ENCODE data around the gene KCNIP4. TPM values are rescaled to one million over a fixed set of nuclear protein-coding genes. Genes with fewer than 3 reads are reported as not detected.
"Not testable (repeated sequence)": the region's sequence is repeated elsewhere in the genome, so short reads cannot be mapped to it uniquely, and the experiment has no call there.

The KCNIP4 gene
- total RNA-seq, 1 donor from 2014 or later: not detected

- DNase-seq: peak; percentile 54
Observed at GRCh38 chr4:20832826-20833225, 1115.7 kb downstream of the KCNIP4 start.

DNA sequence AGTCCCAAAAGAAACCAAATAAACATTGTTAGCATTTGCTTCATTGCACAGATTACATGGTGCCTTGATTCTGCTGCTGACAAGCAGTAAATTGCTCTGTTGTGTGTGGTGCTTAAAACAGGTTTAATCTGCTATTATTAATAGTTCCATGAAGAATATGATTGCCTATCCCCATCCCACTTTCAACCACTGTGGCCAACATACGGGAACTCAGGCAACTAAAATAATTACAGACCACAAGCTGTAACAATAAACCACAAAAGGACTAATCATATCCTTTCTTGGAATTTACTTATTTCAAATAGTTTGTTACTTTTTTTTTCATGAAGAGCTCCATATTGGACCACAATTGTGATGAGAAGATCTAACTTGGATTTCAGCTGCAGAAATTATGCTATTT is 1116.8 kb downstream of the KCNIP4 start:
- DNase-seq: no peak

GRCh38 chr4:20829617-20830357 is 1118.8 kb downstream of the KCNIP4 start:
- DNase-seq: peak; percentile 59

DNA sequence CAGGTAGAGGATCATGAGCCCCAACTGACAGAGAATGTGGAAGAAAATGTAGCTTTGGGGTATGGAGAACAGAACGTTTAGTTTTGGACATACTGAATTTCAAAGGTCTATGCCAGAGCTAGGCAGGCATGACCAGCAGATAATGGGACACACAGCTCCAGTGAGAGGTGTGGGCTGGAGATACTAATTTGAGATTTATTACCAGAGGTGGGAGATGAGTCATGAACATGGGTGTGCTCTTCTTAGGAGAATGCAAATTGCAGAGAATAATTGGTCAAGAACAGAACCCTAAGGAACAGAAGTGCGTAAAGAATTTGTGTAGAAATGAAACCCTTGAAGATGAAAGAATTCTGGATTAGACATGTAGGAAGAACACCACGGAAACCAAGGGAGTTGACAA is 1123.1 kb downstream of the KCNIP4 start:
- DNase-seq: no peak

DNA sequence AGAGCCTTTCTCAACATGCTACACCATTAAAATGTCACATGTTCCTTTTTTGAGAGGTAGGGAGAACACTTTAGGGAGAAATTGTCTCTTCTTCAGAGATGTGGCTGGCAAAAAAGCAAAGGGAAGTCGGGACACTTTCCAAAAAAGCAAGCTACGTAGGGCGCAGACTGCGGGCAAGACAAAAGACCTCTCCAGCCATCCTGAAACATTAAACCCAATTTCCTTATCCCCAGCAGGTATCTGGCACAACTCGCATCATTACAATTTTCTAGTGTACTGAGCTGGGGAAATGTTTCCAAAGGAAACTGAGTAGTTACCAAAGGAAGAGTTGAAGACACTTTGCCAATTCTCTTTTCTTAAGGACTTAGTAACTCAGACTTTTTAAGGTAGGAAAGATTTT is 1132.3 kb downstream of the KCNIP4 start:
- DNase-seq: no peak

DNA sequence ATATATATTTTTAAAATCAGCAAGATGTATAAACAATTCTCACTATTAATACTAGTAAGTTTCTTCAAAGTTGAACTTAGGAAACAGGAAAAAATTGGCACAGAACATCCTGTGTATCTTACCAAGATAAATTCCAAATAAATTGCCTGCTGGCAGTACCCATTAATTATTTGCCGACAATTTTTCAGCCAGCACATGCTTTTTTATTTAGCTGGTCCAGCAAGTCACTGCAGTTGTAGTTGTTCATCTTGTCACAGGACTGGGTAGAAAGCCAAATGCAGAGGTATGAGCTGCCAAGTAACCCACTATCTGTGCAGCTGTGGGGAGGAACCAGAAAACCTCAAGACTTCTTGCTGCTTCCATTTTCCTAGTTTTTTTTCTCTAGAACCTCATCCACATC is 1134.9 kb downstream of the KCNIP4 start:
- DNase-seq: no peak

GRCh38 chr4:20809812-20810211 is 1138.8 kb downstream of the KCNIP4 start:
- no peak for DNase-seq

DNA sequence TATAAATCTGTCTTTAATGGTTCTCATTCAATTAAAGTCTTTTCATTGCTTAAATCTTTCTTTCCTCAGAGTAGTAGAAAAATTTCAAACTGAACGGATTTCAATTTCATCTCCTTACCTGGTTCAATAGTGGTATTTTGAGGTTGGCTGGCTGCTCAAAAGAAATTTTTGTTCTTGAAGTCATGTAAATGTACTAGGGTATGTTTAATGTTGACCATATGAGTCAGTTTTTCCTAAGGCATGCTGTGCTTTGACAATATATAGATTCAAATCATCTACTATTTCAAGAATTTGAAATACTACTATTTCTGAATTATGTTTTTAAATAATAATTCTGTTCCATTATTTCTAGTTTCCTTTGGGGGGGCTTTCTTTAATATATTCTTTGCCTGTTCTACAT is 1142.9 kb downstream of the KCNIP4 start:
- DNase-seq: no peak

- DNase-seq: no peak
Observed at GRCh38 chr4:20787940-20788665, 1160.5 kb downstream of the KCNIP4 start.

- not testable (repeated sequence) for DNase-seq
Observed at GRCh38 chr4:20783134-20783533, 1165.4 kb downstream of the KCNIP4 start.

- DNase-seq: peak; percentile 70
Observed at GRCh38 chr4:20778896-20779295, 1169.7 kb downstream of the KCNIP4 start.

- peak; percentile 89 for DNase-seq
Observed at GRCh38 chr4:20773144-20773997, 1175.2 kb downstream of the KCNIP4 start.

DNA sequence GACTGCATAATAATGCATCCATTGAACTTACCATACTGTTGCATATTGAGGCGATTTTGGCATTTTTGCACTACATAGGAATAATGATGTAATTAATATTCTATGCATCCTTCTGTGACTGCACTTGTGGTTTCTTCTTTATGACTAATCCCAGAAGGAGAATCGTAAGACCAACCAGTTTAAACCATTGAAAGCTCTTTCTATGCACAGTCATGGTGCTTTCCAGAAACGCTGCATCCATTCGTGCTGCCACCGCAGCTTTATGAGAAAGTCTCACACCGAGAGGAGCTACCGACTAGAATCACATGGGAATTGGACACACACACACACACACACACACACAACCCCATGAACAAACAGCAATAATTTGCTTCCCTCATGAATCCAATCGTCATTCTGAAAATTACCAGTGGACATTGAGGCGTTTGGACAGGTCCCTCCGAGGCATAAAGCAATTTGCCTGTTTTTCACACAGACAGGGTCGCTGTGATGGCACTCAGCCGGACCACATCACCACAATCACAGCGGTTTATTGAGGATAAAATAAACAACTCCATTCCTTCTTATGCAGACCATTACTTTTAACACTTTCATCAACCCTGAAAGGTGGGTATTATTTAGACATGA is 1184.1 kb downstream of the KCNIP4 start:
- DNase-seq: no peak

DNA sequence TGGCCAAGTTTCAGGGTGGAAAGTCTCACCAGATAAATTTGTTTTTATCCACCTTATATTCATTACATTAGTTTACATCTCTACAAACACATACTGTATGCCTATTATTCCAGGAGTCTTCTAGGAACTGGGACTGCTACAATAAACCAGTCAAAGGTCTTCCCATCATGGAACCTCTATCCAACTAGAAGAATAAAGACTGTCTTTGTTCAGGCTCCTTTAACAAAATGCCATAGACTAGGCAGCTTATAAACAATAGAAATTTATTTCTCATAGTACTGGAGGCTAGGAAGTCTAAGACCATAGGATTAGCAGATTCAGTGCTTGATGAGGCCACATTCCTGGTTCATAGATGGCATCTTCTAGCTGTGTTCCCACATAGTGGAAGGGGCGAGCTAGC is 1186.7 kb downstream of the KCNIP4 start:
- no peak for DNase-seq

GRCh38 chr4:20761382-20761781 is 1187.2 kb downstream of the KCNIP4 start:
- no peak for DNase-seq

- no peak for DNase-seq
Observed at GRCh38 chr4:20760053-20760452, 1188.5 kb downstream of the KCNIP4 start.

- no peak for DNase-seq
Observed at GRCh38 chr4:20754036-20754435, 1194.5 kb downstream of the KCNIP4 start.

GRCh38 chr4:20752641-20753040 is 1195.9 kb downstream of the KCNIP4 start:
- no peak for DNase-seq

GRCh38 chr4:20746000-20746399 is 1202.6 kb downstream of the KCNIP4 start:
- DNase-seq: not testable (repeated sequence)

DNA sequence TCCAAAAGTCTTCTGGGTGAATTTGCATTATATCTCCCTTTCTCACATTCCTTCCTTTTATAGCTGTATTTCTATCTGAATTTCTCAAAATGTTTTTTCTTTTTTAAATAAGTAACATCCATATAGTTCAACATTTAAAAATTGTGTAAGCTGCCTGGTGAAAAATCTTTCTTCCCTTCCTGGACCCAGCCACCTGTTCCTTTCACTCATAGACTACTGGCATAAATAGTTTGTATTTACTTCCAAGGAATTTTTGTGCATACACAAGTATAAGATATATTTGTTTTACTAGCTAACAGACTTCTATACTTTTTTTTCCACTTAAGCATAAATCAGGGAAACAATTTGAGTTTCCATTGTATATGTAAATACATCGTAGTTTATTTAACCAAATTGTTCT is 1212.6 kb downstream of the KCNIP4 start:
- no peak for DNase-seq

GRCh38 chr4:20724915-20725314 is 1223.7 kb downstream of the KCNIP4 start:
- no peak for DNase-seq

GRCh38 chr4:20723463-20723862 is 1225.1 kb downstream of the KCNIP4 start:
- no peak for DNase-seq

DNA sequence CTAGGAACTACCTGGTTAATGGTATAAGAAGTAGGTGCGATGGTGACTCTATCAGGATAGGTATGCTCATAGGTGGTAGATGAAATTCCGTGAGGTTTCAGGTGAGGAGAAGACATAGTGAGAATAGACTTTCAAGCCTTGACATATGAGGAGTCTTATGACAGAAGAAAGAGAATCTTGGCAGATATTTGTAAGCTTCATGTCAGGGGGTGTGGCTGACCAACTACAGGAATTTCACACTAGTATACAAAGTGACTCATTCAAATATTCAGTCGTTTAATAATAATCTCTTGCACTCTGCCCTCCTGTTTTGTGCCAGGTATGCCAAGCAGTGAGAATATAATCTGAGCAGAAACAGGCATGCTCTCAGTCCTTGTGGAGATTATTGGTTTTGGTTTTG is 1225.6 kb downstream of the KCNIP4 start:
- no peak for DNase-seq

Measured in dermis blood vessel endothelial cell (primary cell).